HG03520 (cell line): ENCODE measurements around the gene FMOD.

ENCODE experiments used
- ATAC-seq: cut with Tn5 transposase; IDR thresholded peaks from one replicate; pipeline ENCODE4 v1.9.1; 2021; ENCODE audit warnings: mild to moderate bottlenecking, moderate library complexity; ENCODE audit not compliant: unreplicated experiment

Gene FMOD

DNA sequence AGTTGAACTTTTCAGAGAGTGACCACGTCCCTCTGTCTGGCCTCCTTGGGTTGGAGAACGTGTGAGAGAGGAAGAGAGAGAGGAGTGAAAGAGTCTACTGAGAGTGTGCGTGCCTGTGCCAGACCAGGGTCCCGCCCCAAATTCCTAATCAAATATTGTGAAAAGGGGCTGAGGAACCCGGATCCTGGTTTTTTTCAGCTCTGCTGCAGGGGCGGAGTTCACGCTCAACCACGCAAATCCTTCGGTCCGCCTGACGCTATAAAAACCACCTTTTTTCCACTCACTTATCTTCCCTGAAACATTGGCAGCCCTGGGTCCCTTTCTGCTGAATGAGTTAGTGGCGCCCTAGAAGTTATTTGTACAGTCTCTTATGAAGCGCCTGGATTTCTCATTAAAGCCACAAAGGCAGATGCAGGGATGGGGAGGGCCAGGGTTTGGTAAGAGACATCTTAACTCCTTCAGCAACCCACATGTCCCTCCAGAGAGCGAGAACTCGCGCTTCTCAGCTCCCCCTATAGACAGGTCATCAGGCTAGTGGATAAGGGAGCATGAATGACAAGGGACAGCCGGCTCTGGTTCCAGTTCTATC is at the start of gene FMOD:
TSS of gene FMOD (minus strand) at position 86 of the 589 bp plus-strand sequence. CDS start 2,852 bp downstream, outside the sequence.
- no peak for ATAC-seq

DNA sequence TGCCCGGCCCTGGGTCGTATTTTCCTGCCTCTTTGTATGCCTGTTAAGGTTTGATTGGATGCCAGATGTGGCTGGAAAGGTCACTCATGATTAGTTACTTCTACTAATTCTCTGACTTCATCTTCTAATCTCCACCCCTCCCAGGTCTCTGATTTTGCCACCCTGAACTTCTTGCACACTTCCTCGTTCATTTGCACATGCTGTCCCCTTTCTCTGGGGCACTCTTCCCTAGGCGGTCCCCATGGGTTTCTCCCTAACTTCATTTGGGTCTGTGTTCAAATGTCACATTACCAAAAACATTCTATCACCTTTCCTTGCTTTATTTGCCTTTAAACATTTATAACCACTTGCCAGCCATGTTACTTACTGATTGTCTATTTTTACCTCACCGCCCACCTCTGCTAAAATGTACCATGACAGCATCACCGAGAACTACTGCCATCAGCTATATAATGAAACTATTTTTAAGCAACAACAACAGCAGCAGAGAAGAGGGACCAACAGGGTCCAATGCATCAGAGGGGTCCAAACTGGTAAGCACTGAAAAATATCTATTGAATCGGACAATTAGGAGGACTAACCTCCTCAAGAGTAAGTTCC is 45.8 kb upstream of the FMOD start:
- ATAC-seq = no peak

DNA sequence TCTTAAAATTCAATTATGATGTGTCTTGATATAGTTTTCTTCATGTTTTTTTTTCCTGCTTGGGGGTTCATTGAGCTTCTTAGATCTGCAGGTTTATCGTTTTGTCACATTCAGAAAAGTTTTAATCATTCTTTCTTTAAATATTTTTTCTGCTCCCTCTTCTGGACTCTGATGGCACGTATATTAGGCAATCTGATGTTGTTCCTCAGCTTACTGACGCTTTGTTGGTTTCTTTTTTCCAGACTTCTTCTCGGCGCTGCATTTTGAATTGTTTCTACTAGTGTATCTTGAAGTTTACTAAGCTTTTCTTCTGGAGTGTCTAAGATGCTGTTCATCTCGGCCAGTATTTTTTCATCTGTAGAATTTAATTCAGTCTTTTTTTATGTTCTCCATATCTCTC is 44.8 kb upstream of the FMOD start:
- no peak for ATAC-seq

DNA sequence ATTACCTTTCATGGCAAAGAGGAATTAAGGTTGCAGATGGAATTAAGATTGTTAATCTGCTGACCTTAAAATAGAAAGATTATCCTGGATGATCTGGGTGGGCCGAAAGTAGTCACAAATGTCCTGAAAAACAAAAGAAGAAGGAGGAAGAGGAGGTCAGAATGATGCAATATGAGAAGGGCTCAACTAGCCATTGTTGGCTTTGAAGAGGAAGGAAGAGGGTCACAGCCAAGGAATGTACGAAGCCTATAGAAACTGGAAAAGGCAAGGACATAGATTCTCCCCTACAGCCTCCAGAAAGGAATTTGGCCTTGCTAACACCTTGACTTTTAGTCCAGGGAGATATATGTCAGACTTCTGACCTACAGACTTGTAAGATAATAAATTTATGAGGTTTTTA is 39.4 kb upstream of the FMOD start:
- no peak for ATAC-seq

DNA sequence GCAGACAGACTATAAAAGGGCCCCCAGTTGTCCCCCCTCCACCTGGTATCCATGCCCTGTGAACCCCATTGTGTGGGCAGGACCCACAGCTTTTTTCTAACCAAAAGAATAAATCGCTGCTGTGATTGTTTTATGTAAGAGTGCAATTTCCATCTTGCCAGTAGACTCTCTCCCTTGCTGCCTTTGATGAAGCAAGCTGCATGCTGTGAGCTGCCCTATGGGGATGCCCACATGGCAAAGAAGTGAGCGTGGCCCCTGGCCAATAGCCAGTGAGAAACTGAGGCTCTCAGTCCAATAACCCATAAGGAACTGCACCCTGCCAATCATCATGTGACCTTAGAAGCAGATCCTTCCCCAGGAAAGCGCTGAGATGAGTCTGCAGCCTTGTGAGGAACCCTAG is 37.8 kb upstream of the FMOD start:
- ATAC-seq = no peak

DNA sequence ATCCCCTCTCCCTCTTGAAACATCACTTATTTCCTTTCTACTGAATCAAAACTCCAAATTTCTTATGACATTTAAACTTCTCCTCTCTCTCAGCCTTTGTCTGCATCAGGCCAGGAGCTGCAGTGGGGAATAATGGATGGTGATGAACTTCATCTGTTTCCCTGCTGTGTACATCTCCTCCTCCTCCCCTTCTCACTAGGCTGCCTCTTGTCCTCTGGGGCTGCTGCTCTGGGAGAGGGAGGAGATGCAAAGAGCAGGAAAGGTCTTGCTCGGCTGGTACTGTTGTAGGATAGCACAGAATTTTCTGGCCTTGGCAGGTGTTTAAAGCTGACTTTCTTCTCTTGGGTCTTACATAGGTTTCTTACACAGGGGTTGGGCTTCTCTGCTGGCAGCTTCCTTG is 31.1 kb upstream of the FMOD start:
- ATAC-seq = no peak

DNA sequence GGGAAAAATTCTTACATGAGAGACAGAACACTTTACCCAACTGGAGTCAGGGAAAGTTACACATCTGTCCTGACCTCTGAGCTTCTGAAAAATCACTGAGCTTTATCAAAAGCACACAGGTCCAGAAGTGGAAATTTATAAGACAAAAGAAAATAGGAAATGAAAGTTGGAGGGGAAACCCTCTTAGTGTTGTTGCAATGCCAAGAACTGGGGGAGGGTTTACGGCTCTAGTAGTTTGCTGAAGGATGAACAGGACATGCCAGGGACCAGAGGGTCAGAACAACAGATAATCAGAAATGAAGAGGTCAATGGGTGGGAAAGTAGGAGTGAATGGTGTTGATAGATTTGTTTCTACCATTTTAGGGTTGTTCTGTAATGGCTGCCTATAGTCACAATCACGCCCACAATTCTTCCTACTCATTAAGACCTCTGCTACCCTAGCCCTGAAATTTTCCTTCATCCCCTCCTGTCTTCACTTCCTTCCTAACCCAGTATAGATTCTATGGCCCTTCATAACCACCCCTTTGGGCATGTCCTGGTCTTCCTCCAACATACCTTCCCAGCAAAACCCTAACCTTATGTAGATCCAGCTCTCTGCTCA is 30.3 kb upstream of the FMOD start:
- no peak for ATAC-seq

DNA sequence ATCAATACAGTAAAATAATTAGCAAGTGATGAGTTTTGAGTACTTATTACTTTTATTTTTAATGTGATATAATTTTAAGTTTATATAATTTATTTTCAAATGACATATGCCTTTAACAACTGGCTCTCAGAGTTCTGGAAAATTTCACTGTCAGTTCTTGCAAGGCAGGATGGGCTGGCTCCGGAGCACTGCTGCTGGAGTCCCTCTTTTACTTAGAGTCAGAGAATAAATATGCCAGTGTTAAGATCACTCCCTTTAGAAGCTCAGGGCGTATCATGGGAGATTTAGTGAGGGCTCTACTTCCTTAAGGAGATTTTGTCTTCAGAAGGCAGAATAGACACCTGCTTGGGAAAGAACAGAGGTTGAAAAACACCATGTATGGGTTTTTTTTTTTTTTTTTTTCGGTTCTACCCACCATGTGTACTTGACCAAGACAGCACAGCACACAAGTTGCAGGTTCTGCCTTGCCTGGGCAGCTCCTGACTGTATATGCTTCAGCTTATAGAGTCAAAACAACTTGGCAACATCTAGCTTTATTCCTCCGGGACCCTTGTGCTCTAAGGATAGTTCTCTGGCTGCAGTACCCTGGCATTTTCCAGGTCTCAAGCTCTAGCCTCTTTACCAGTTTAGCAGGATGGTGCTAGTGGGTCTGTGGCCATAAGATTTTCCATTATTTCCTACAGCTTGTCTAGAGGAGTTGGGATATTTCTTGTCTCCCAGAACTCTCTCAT is 29.7 kb upstream of the FMOD start:
- ATAC-seq = no peak

DNA sequence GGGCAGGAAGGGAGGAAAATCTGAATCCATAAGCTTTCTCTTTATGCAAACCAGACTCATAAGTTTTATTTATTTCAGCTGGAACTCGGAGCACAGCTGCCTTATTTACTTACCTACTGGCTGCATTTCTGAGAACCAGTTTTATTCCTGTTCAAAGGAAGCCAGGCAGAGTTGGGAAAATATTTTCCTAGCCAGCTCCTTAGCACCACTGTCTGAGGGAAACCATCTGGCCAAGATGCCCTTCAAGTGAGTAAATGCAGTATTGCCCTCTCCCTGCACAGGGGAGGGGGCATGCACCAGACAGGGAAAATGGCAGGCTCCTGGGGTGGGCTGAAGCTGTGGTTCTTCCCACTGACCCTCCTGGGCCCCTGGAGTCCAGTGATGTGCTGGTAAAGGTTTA is 28.9 kb upstream of the FMOD start:
- no peak for ATAC-seq

DNA sequence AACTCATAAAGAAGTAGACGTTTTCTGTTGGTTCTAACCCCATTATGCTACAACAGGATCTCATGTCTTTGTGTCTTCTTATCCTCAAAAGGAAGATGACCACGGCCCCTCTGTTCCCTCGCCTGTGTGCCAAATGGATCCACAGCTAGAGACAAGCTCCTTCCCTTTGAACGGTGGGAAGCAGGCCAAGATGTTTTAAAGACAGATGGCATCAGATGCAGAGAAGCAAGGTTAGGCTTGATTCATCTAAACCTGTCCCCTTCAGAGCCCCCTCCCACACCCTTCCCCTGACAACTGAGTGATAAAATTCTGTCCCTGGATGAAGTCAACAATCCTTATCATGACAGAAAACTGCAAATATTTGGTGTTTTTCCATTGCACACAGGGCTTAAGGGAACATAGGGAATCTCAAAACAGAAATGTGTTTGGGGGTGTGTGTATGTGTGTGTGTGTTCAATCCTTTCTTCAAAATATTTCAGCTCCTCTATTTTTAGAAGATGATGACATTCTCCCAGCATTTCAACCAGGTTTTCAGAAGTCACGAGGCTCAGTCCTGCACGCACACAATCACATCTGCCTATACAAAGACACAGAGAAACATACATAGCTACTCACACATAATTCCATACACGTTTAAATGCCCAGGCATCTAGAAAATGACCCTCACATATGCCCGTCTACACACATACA is 27.8 kb upstream of the FMOD start:
- no peak for ATAC-seq

DNA sequence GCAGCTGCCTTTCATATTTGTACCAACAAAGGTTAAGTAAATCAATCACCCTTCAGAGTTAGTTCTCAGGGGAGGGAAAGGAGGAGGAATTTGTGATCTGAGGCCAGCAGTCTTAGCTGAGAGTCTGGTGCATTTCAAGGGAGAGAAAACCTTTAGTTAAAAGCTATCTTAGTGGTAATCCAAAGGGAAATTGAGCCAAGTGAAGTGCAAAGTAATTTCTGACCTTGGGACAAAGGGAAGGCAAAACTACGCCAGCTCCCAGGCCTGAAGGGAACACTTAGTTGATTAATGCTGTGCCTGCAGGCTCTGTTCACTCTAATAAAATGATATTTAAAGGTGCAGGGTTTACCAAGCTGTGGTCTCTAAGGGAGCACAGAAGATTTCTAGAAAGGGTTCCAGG is 23.1 kb upstream of the FMOD start:
- no peak for ATAC-seq

DNA sequence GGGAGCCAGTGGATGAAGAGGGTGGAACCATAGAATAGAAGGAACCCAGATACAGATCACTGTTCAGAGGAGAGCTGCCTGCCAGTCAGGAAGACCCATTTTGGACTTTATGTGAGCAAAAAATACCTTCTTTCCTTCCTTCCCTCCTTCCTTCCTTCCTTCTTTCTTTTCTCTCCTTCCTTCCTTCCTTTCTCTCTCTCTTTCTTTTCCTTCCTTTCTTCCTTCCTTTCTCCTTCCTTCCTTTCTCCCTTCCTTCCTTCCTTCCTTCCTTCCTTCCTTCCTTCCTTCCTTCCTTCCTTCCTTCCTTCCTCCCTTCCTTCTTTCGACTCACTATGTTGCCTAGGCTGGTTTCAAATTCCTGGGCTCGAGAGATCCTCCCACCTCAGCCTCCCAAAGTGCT is 22.1 kb upstream of the FMOD start:
- ATAC-seq = no peak

DNA sequence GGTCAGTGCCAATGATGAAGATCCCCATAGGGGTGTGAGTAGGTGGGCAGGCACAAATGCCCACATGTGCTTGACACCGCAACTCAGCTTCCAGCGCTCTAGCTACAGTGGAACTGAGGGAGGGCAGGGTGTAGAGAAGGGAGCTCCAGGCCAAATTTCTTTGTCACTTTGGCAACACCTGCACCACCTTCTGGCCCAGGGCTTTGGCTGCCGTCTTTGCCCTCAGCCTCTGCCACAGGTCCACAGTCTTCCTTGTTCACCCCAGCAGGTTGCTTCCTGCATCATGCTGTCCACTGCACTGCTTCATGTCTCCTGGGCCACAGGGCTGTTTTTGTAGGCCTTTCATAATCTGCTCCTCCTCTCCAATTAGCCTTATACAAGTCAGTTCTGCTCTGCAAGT is 20.4 kb upstream of the FMOD start:
- no peak for ATAC-seq

DNA sequence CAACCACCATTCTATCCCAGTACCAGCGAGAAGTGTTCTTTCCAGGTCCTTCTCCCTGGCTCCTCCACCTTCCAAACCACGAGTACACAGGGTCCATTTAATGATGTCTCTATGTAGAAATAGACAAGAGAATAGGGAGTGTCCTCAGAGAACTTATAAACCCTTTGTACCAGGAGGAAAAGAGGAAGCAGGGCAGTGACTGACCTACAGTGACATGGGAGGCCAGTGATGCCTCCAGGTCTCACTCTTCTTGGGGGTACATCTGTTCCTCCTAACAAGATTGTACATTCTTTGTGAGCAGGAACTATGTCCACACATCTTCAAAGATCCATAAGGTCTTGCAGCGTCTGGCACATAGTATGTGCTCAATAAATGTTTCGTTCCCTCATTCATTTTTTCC is 18.7 kb upstream of the FMOD start:
- no peak for ATAC-seq

DNA sequence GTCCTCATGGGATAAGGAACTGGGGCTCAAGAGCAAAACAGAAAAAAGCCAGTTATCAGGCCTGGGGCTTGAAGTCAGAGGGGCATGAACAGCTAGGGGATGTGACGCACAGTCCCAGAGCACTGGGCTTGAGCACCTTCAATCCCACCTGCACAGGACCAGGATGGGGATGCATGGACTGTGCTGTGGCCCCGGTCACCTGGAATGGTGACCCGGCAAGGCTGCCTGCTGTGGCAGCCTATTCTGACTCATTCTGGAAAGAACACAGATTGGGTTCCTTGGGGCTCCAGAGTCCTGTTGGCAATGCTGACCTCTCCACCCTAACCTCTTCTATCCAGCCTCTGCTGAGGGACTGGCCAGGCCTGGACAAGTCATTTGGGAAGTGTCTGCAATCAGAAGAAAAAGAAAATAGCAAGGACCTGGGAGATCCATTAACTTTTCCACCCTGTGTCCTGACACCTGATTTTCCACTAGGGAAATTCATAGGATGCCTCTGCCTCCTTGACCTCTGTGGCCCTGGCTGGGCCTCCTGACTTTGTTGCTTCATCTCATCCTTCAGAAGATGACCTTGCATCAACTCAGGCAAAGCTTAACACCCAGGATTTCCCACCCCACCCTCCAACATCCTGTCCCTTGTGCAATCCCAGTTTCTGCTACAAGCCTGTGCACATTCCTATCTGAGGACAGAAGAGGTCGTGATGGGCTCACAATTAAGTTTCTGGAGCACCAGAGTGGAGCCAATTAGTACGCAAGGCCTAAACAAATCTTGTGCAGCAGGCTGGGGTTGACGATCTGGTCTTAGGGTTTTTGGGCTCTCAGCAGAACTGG is 17.9 kb upstream of the FMOD start:
- ATAC-seq = no peak

DNA sequence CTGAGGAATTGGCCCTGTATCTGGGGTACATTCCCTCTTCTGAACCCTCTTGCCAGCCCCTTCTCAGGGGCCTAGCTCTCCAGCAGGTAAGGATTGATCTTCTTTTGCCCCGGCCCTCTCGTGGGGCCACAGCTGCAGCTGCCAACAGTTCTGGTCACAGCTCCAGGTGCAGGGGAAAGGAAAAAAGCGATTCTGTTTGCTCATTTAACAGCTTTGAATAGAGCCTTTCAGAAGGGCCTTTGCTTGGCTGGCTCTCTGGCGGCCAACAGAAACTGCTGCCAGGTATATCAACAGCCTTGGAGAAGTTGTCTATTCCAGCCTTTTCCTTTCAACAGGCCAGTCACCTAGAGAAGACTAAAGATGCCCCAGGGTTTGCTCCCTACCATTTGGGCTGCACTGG is 16.1 kb upstream of the FMOD start:
- ATAC-seq = no peak

DNA sequence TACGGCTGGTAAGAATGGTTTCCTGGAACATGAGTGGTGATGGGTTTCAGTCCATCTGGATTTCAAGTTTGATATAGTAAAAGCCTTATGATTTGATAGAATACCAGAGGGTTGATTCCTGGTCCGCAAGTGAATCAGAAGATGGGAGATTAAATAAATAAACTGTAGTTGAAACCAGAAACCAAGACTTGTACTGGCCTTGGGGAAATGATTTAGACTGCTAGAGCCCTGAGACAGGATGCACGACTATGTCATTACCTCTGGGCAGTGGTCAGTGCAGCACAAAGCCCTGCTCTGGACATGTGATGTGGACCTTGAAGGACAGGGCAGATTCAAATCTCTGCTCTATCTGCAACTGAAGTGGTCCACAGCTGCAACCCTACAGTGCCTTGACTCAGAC is 15.6 kb upstream of the FMOD start:
- no peak for ATAC-seq

DNA sequence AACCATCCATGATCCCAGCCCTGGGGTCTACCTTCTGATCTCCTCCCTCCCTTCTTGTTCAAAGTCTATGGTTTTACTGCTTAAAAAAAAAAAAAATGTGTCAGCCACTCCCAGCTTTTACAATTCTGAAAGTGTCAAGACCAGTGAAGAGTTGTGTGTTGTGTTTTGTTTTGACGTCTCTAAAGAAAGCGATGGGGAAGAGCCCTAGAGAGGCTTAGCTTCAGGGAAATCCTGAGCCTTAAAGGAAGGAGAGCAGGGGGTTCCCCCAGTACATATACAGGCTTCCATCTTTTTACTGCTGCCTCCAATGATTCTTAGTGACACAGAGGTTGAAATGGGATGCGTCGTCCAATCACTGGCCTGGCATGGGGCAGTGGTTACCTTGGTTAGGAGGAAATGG is 13.9 kb upstream of the FMOD start:
- no peak for ATAC-seq

DNA sequence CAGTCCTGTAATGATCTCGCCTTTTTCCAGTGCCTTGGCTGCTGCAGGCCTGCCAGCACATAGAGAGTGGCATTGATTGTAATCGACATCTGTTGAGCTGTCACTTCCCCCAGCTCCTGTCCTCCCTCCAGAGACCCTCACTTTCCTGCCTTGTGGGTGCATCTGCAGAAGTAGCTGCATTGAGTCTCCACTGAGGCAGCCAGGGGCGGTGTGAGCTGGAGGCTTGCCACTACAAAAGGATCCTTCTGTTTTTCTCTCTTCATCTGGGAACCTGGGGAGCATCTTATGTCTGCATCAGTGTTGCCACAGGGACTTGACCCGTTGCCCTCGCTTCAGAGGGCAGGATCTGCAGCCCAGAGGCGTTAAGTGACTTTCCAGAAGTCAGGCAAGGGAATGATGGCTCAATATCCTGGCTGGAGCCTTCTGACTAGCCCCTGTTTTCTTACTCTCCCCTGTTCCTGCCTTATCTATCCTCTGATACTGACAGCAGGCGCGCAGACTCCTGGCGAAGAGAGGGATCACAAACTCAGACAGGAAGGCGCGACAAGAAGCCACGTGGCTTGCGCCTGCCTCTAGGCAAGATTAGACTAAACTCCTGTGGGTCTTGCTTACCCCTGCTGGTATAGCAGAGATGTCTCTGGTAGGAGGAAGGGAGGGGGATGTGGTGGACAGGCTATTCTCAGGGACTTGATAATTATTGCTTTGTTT is 13.3 kb upstream of the FMOD start:
- no peak for ATAC-seq

DNA sequence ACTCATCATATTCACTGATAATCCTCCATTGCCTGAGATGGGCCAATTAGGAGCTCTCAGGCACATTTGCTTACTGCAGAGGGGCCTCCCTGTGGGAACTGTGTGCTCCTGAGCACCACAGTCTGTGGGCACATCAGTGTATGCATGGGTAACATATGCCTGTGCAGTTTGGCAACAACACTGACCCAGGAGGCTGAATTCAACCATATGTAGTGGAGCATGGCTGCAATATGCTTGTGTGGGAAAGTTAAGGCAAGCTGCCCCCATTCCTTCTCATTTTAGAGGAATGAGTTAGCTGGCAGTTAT is 11.8 kb upstream of the FMOD start:
- ATAC-seq = no peak
